Gastroesophageal sphincter (tissue), 4 donors: ENCODE results near the gene DCXR. TPM values are rescaled to one million over a fixed set of nuclear protein-coding genes. Genes with fewer than 3 reads are reported as not detected.
A peak's percentile ranks its signal among the peaks of the same experiment; 100 is the strongest.

Source experiments
- ATAC-seq: fragments of 150-250 bp; one replicate; pipeline ENCODE4 v1.9.1; 2016; ENCODE audit warnings: mild to moderate bottlenecking, moderate library complexity
- H3K27ac ChIP-seq, 4 donors: fragments of 200-600 bp; sonication (generic) in 3 of 4; 1 replicate in 3 of 4; 2 replicates in 1 of 4; pipeline ENCODE4 v1.5.1; 2016 to 2019
- H3K27me3 ChIP-seq: fragments of 200-600 bp; sonication (generic); one replicate; pipeline ENCODE4 v1.5.1; 2019
- H3K36me3 ChIP-seq, 2 donors: fragments of 200-600 bp; sonication (generic); one replicate each; pipeline ENCODE4 v1.5.1; 2019; ENCODE audit warnings: control low read depth in 1 of 2
- H3K4me1 ChIP-seq, 3 donors: fragments of 200-600 bp; sonication (generic); 1 replicate in 2 of 3; 2 replicates in 1 of 3; pipeline ENCODE4 v1.5.1; 2016 to 2019; ENCODE audit warnings: control low read depth in 2 of 3
- H3K4me3 ChIP-seq, 2 donors: fragments of 200-600 bp; sonication (generic); one replicate each; pipeline ENCODE4 v1.5.1; 2019; ENCODE audit warnings: mild to moderate bottlenecking in 1 of 2, moderate library complexity in 1 of 2
- H3K9me3 ChIP-seq, 3 donors: fragments of 200-600 bp; sonication (generic); one replicate each; pipeline ENCODE4 v1.5.1; 2017 to 2019; ENCODE audit warnings: control low read depth in 2 of 3
- CTCF ChIP-seq, 4 experiments: fragments of 200-600 bp in 2 of 4; fragments of 450-650 bp in 2 of 4; sonication (generic) in 1 of 4; IDR thresholded peaks; one replicate each; pipeline ENCODE4 v1.5.1; 2017 to 2019; ENCODE audit warnings: antibody characterized with exemption in 4 of 4, mild to moderate bottlenecking in 2 of 4, moderate library complexity in 2 of 4
- EP300 ChIP-seq: sonication (generic); formaldehyde crosslinking; IDR thresholded peaks from one replicate; pipeline ENCODE4 v1.6.1; 2017; ENCODE audit warnings: antibody characterized with exemption, mild to moderate bottlenecking
- POLR2A ChIP-seq, 2 donors: fragments of 450-650 bp; IDR thresholded peaks; one replicate each; pipeline ENCODE4 v1.6.1; 2017; ENCODE audit warnings: antibody characterized with exemption in 2 of 2, mild to moderate bottlenecking in 2 of 2, moderate library complexity in 1 of 2
- POLR2AphosphoS5 ChIP-seq: sonication (generic); formaldehyde crosslinking; IDR thresholded peaks from one replicate; pipeline ENCODE4 v1.6.1; 2017; ENCODE audit warnings: antibody characterized with exemption
- WGBS, 2 donors: methylation state at CpG; one replicate each; pipeline ENCODE4 v1.1.5; 2018; ENCODE audit warnings: low coverage in 1 of 2; 5-methylcytosine and 5-hydroxymethylcytosine counted together
- total RNA-seq, 4 donors: library from RNA; depleted of rRNA; stranded (reverse); fragments of >200 nt; gene quantifications; one replicate each; pipeline ENCODE4 v1.1.0, GENCODE V29; 2016

Gene DCXR
- total RNA-seq, 4 donors from 2014 or later, result 70.7 to 140 (median 108) TPM

- no peak for ATAC-seq
- Histone ChIP-seq H3K27me3 (no peaks in the 10 kb centered on the region), H3K4me1 (peaks cover 0 to 49% (median 25%) of the 10 kb centered on the region in 3 donors), H3K27ac (peak within 1 kb of the TSS in 3 of 4 donors; percentile 82 to 85 (median 82)), H3K4me3 (peak within 1 kb of the TSS; percentile 68 to 94), H3K9me3 (no peaks in the 10 kb centered on the region), H3K36me3 (peaks cover 0 to 36% of the 10 kb centered on the region in 2 donors)
- TF ChIP-seq POLR2A (IDR thresholded peaks at IDR 0.05), result peak; percentile 53 to 68
- peak in 1 of 4 experiments; percentile 17 for TF ChIP-seq CTCF (IDR thresholded peaks at IDR 0.05)
- peak; percentile 29 for TF ChIP-seq POLR2AphosphoS5
- no peak for TF ChIP-seq EP300
- WGBS, 2 donors, result 0% methylated on average over 2 of the region's 64 CpGs; no CpG with 5 or more reads in 1 of the 2 donors
These were observed 15.1 kb downstream of the DCXR start, which contains the start of gene CENPX for GRCh38 chr17:82022310-82022980. Gene CENPX (minus strand): TSS chr17:82022878. CDS start chr17:82022861, 17 bp downstream.

DNA sequence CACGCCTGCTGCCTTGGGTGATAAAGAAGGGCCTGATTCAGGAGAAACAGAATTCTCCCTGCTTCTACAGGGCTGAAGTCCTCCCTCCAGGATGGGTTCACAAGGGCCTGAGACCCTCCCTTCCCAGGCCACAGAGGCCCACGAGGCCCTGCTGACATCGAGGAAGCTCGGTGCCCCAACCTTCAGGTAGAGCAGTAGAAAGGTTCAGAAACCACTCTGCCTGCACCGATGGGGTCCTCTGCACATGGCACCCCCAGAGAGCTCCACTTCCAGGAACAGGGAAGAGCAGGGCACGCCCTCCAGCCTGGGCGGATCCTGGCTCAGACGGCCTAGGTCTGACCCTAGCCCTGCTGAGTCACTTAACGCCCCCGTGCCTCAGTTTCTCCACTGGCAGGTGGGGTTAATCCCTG lies 15.6 kb downstream of the DCXR start:
- peak overlapping the region in 3 of 4 donors; percentile 82 to 85 (median 82) for H3K27ac ChIP-seq
- H3K4me3 ChIP-seq, result peak overlapping the region; percentile 68 to 94
- no peak for ATAC-seq
- peaks cover 0 to 36% of the 10 kb centered on the region in 2 donors for H3K36me3 ChIP-seq
- no peaks in the 10 kb centered on the region for H3K27me3 ChIP-seq
- H3K4me1 ChIP-seq, result peaks cover 0 to 49% (median 25%) of the 10 kb centered on the region in 3 donors
- WGBS, 2 donors, result 20% methylated on average over 2 of the region's 10 CpGs; no CpG with 5 or more reads in 1 of the 2 donors
- H3K9me3 ChIP-seq, result no peaks in the 10 kb centered on the region
- no peak for TF ChIP-seq POLR2AphosphoS5
- no peak for TF ChIP-seq EP300
- no peak for TF ChIP-seq POLR2A (IDR thresholded peaks at IDR 0.05)
- TF ChIP-seq CTCF (IDR thresholded peaks at IDR 0.05), result no peak

- Histone ChIP-seq H3K27ac (peak overlapping the region in 2 of 4 donors; percentile 82 to 85), H3K4me3 (peak overlapping the region in 1 of 2 donors; percentile 94), H3K27me3 (no peaks in the 10 kb centered on the region), H3K36me3 (peaks cover 0 to 32% of the 10 kb centered on the region in 2 donors), H3K4me1 (peaks cover 0 to 49% (median 25%) of the 10 kb centered on the region in 3 donors), H3K9me3 (no peaks in the 10 kb centered on the region)
- ATAC-seq, result no peak
- TF ChIP-seq POLR2AphosphoS5 (no peak), CTCF (IDR thresholded peaks at IDR 0.05) (peak in 3 of 4 experiments; percentile 73 to 78 (median 77))
- WGBS, 2 donors, result 43% methylated on average over 7 of the region's 25 CpGs; no CpG with 5 or more reads in 1 of the 2 donors
These were observed 16.2 kb downstream of the DCXR start for GRCh38 chr17:82021107-82021899.

GRCh38 chr17:82020572-82021106 lies 16.9 kb downstream of the DCXR start:
- 59% methylated on average over 12 of the region's 14 CpGs; no CpG with 5 or more reads in 1 of the 2 donors for WGBS, 2 donors
- no peaks in the 10 kb centered on the region for H3K9me3 ChIP-seq
- H3K4me1 ChIP-seq, result peaks cover 0 to 49% (median 25%) of the 10 kb centered on the region in 3 donors
- no peaks in the 10 kb centered on the region for H3K27me3 ChIP-seq
- no peak for ATAC-seq
- no peak overlapping the region for H3K27ac ChIP-seq
- no peak overlapping the region for H3K4me3 ChIP-seq
- TF ChIP-seq EP300, result no peak
- TF ChIP-seq CTCF (IDR thresholded peaks at IDR 0.05), result no peak
- TF ChIP-seq POLR2AphosphoS5, result no peak
- TF ChIP-seq POLR2A (IDR thresholded peaks at IDR 0.05), result no peak
- peaks cover 0 to 28% of the 10 kb centered on the region in 2 donors for H3K36me3 ChIP-seq
